H1 (cell line): ENCODE results near the gene SLU7. TPM values are rescaled to one million over a fixed set of nuclear protein-coding genes. Genes with fewer than 3 reads are reported as not detected.

Experiments used
- CTCF ChIA-PET: fragments of 300-600 bp; sonication (Branson Sonifier 250); formaldehyde crosslinking; loops from one replicate; lab custom pipeline; 2021; ENCODE audit not compliant: partially characterized antibody; lab: Charles Lee
- POLR2A ChIA-PET: fragments of 300-600 bp; sonication (Branson Sonifier 250); formaldehyde crosslinking; loops from one replicate; lab custom pipeline; 2021; ENCODE audit warnings: inconsistent platforms; ENCODE audit not compliant: partially characterized antibody; lab: Charles Lee
- DNase-seq, 2 experiments: peaks; one replicate each; pipeline versions ENCODE4 v3.0.0 to v3.0.0-alpha.2; 2010 to 2022; ENCODE audit warnings: low spot score in 2 of 2, low read depth in 1 of 2, mixed read lengths in 1 of 2
- FAIRE-seq: peaks from 2 replicates; lab custom pipeline; 2011; peaks lifted over from hg19 to GRCh38; lab: Jason Lieb, UNC
- H2AFZ ChIP-seq: 2 replicates; pipeline ENCODE4 v1.8.1; 2012; ENCODE audit warnings: low read length, inconsistent platforms
- H2AK5ac ChIP-seq: 2 replicates; pipeline ENCODE4 v1.6.1; 2013; ENCODE audit warnings: low read depth, low read length
- H2BK120ac ChIP-seq: replicated peaks from 2 replicates; pipeline ENCODE3; 2013; ENCODE audit warnings: low read depth, low read length, inconsistent platforms
- H2BK12ac ChIP-seq: 2 replicates; pipeline ENCODE4 v1.6.1; 2013; ENCODE audit warnings: low read depth, low read length
- H2BK15ac ChIP-seq: 2 replicates; pipeline ENCODE4 v1.6.1; 2013; ENCODE audit warnings: low read length
- H2BK20ac ChIP-seq: 2 replicates; pipeline ENCODE4 v1.6.1; 2013; ENCODE audit warnings: low read length
- H2BK5ac ChIP-seq: 2 replicates; pipeline ENCODE4 v1.6.1; 2013; ENCODE audit warnings: low read depth, low read length
- H3K14ac ChIP-seq: 2 replicates; pipeline ENCODE4 v1.6.1; 2013; ENCODE audit warnings: inconsistent platforms; ENCODE audit not compliant: insufficient read length
- H3K18ac ChIP-seq: 2 replicates; pipeline ENCODE4 v1.6.1; 2013; ENCODE audit warnings: low read length; ENCODE audit errors: extremely low read depth
- H3K23ac ChIP-seq: 2 replicates; pipeline ENCODE4 v1.6.1; 2013; ENCODE audit warnings: inconsistent platforms; ENCODE audit not compliant: insufficient read length
- H3K23me2 ChIP-seq: 2 replicates; pipeline ENCODE4 v1.6.1; 2013; ENCODE audit warnings: low read depth, low read length
- H3K27ac ChIP-seq: 2 replicates; pipeline ENCODE4 v1.6.1; 2011; ENCODE audit warnings: low read depth, low read length, inconsistent platforms
- H3K27me3 ChIP-seq, 4 experiments: replicated peaks in 1 of 4; 1 replicate in 1 of 4; 2 replicates in 3 of 4; pipeline versions ENCODE4 v1.6.1 to v1.8.1; 2011 to 2013; ENCODE audit warnings: low read length in 3 of 4, mild to moderate bottlenecking in 3 of 4, inconsistent platforms in 2 of 4, mixed read lengths in 2 of 4, moderate library complexity in 1 of 4; ENCODE audit not compliant: control insufficient read depth in 3 of 4, insufficient read depth in 3 of 4; ENCODE audit errors: extremely low read depth in 1 of 4
- H3K36me3 ChIP-seq, 4 experiments: 2 replicates each; pipeline versions ENCODE4 v1.6.1 to v1.8.1; 2011 to 2013; ENCODE audit warnings: mild to moderate bottlenecking in 4 of 4, low read length in 3 of 4, moderate library complexity in 2 of 4, control low read depth in 1 of 4, inconsistent platforms in 1 of 4; ENCODE audit not compliant: insufficient read depth in 4 of 4, control insufficient read depth in 2 of 4
- H3K4ac ChIP-seq: replicated peaks from 2 replicates; pipeline ENCODE3; 2013; ENCODE audit warnings: low read length, low read depth, mixed read lengths, inconsistent platforms; ENCODE audit not compliant: insufficient read length
- H3K4me1 ChIP-seq, 4 experiments: replicated peaks in 1 of 4; 1 replicate in 1 of 4; 2 replicates in 3 of 4; pipeline versions ENCODE4 v1.6.1 to v1.8.1; 2011 to 2013; ENCODE audit warnings: low read length in 3 of 4, inconsistent platforms in 2 of 4, mixed read lengths in 1 of 4; ENCODE audit not compliant: insufficient read depth in 4 of 4, control insufficient read depth in 3 of 4
- H3K4me2 ChIP-seq, 2 experiments: 2 replicates each; pipeline versions ENCODE4 v1.6.1 to v1.8.1; 2011 to 2013; ENCODE audit warnings: low read depth in 2 of 2, low read length in 2 of 2, control low read depth in 1 of 2, inconsistent platforms in 1 of 2, mild to moderate bottlenecking in 1 of 2; ENCODE audit not compliant: insufficient read depth in 1 of 2
- H3K4me3 ChIP-seq, 4 experiments: fragments of 200-600, 300-600 bp in 1 of 4; sonication (generic), shearing (Covaris generic), sonication (Bioruptor Twin) in 1 of 4; 2 replicates each; pipeline versions ENCODE4 v1.5.1 to v1.8.1; 2011 to 2016; ENCODE audit warnings: low read length in 4 of 4, low read depth in 3 of 4, control low read depth in 2 of 4, inconsistent platforms in 2 of 4, mild to moderate bottlenecking in 2 of 4, mixed read lengths in 1 of 4, moderate library complexity in 1 of 4; ENCODE audit not compliant: insufficient read depth in 2 of 4; ENCODE audit errors: extremely low read depth in 1 of 4
- H3K56ac ChIP-seq: replicated peaks from 2 replicates; pipeline ENCODE3; 2013; ENCODE audit warnings: low read depth, mild to moderate bottlenecking, mixed read lengths, low read length, inconsistent platforms; ENCODE audit not compliant: insufficient read length
- H3K79me1 ChIP-seq: 2 replicates; pipeline ENCODE4 v1.6.1; 2013; ENCODE audit warnings: low read depth, low read length, control low read depth
- H3K79me2 ChIP-seq, 2 experiments: 2 replicates each; pipeline versions ENCODE4 v1.6.1 to v1.8.1; 2012 to 2013; ENCODE audit warnings: low read length in 2 of 2, mild to moderate bottlenecking in 2 of 2, inconsistent platforms in 1 of 2; ENCODE audit not compliant: insufficient read depth in 2 of 2, control insufficient read depth in 1 of 2
- H3K9ac ChIP-seq, 4 experiments: replicated peaks in 1 of 4; 1 replicate in 1 of 4; 2 replicates in 3 of 4; pipeline versions ENCODE4 v1.6.1 to v1.8.1; 2011 to 2013; ENCODE audit warnings: low read depth in 3 of 4, low read length in 3 of 4, control low read depth in 2 of 4, mild to moderate bottlenecking in 2 of 4, moderate library complexity in 2 of 4, inconsistent platforms in 1 of 4; ENCODE audit errors: extremely low read depth in 1 of 4
- H3K9me3 ChIP-seq, 2 experiments: 2 replicates each; pipeline versions ENCODE4 v1.6.1 to v1.8.1; 2012 to 2013; ENCODE audit warnings: mild to moderate bottlenecking in 2 of 2, moderate library complexity in 2 of 2, control low read depth in 1 of 2, inconsistent platforms in 1 of 2, low read depth in 1 of 2, low read length in 1 of 2, mixed read lengths in 1 of 2; ENCODE audit not compliant: insufficient read depth in 2 of 2
- H4K20me1 ChIP-seq, 2 experiments: replicated peaks in 1 of 2; 2 replicates each; pipeline versions ENCODE3 to v1.8.1; 2011 to 2013; ENCODE audit warnings: inconsistent platforms in 2 of 2, low read length in 2 of 2, mild to moderate bottlenecking in 1 of 2; ENCODE audit not compliant: insufficient read depth in 2 of 2, control insufficient read depth in 1 of 2
- H4K5ac ChIP-seq: 2 replicates; pipeline ENCODE4 v1.6.1; 2013; ENCODE audit warnings: low read length, low read depth, mixed read lengths, inconsistent platforms; ENCODE audit not compliant: insufficient read length
- H4K8ac ChIP-seq: 2 replicates; pipeline ENCODE4 v1.8.0; 2013; ENCODE audit warnings: mild to moderate bottlenecking, moderate library complexity, low read length, inconsistent platforms; ENCODE audit not compliant: insufficient read depth; ENCODE audit errors: extremely low read depth
- H4K91ac ChIP-seq: replicated peaks from 2 replicates; pipeline ENCODE3; 2013; ENCODE audit warnings: low read length, mixed read lengths, inconsistent platforms; ENCODE audit not compliant: insufficient read length
- TBP ChIP-seq: IDR thresholded peaks from 2 replicates; pipeline ENCODE4 v1.6.1; 2011; ENCODE audit warnings: low read depth, low read length, improper control_type of control experiment
- WGBS, 2 experiments: shearing (Covaris generic) in 1 of 2; methylation state at CpG; one replicate each; pipeline versions ENCODE4 v1.1.6 to v1.1.7; 2013 to 2015; ENCODE audit warnings: low lambda C conversion rate in 2 of 2, mixed read lengths in 2 of 2, inconsistent platforms in 1 of 2, low coverage in 1 of 2, missing lambda C conversion rate in 1 of 2; ENCODE audit not compliant: insufficient replicate concordance in 2 of 2, insufficient coverage in 1 of 2, insufficient read length in 1 of 2; ENCODE audit errors: extremely low coverage in 1 of 2, missing lambda C conversion rate in 1 of 2; 5-methylcytosine and 5-hydroxymethylcytosine counted together
- polyA plus RNA-seq, 7 experiments: library from polyadenylated mRNA; depleted of rRNA in 3 of 7; stranded (reverse) in 5 of 7; unstranded in 2 of 7; fragments of >200 nt in 5 of 7; fragments of 200-250 nt in 2 of 7; gene quantifications; 1 replicate in 5 of 7; 2 replicates in 1 of 7; 4 replicates in 1 of 7; pipeline versions ENCODE4 v1.2.1 to v1.2.3, GENCODE V29; 2011 to 2013; ENCODE audit warnings: missing spikeins in 2 of 7, mixed read lengths in 2 of 7
- total RNA-seq: library from RNA; stranded (reverse); fragmentation: NEBNext Ultra II Directional; extraction: Animal tissue kit (Norgen Biotek cat#: 25700); gene quantifications from 2 replicates; pipeline ENCODE4 v1.2.1, GENCODE V29; 2021
- TF ChIP-seq, protein P1 (sequence below): IDR thresholded peaks from 2 replicates; pipeline ENCODE4 v1.6.1; 2011; ENCODE audit warnings: low read depth, mild to moderate bottlenecking, low read length; ENCODE audit not compliant: insufficient read depth

The SLU7 gene
- total and polyA plus RNA-seq, 2 of the 8 experiments (the other 6 are each of a cell fraction or from before 2014, with no cell fraction given): 6.0 to 34.1 TPM

DNA sequence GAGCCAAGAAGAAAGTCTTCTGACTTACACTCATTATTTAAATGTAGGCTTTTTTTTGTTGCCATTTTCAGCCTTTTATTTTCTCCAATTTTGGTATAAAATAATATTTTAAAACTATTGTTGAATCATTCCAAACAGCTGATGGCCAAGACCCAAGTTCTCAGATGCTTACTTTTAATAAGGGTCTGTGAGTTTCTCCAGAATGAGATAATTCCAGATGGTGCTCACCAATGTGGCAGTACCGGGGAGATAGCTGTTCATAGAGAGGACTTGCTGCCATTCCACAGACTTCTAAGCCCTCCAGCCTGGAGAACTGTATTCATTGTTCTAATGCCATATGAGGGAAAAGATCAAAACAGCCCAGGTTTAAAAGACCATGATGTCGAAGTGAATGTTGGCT, 43.2 kb downstream of the SLU7 start:
- CTCF ChIA-PET: interaction anchor here (0.7 to 2.9 kb wide), 3 partner anchors 13 to 178 kb away, joined by 3 to 13 read pairs (median 3); no protein-coding TSS in a partner anchor

More for the DNA sequence above, 43.2 kb downstream of the SLU7 start:
- no peaks in the 10 kb centered on the region for H3K79me1 ChIP-seq
- no peak overlapping the region for H4K5ac ChIP-seq
- no peak overlapping the region for H2BK12ac ChIP-seq
- no peak overlapping the region for H3K23ac ChIP-seq
- H4K8ac ChIP-seq: no peak overlapping the region
- no peaks in the 10 kb centered on the region for H3K9me3 ChIP-seq
- H3K56ac ChIP-seq: no peak overlapping the region
- no peak overlapping the region for H3K18ac ChIP-seq
- no peak overlapping the region for H2BK15ac ChIP-seq
- H4K91ac ChIP-seq: no peak overlapping the region
- no peaks in the 10 kb centered on the region for H4K20me1 ChIP-seq
- POLR2A ChIA-PET: interaction anchor here (0.6 kb wide), 1 partner anchor 14 kb away, joined by 3 read pairs; no protein-coding TSS in a partner anchor
- no peak overlapping the region for H2AFZ ChIP-seq
- DNase-seq (no peak), FAIRE-seq (no peak)
- H2BK20ac ChIP-seq: no peak overlapping the region
- peaks cover 1 to 3% (median 2%) of the 10 kb centered on the region in 4 experiments; a peak in 4 of 7 replicates for H3K4me1 ChIP-seq
- no peak overlapping the region for H2BK5ac ChIP-seq
- no peak overlapping the region for H2BK120ac ChIP-seq
- H3K4me3 ChIP-seq: no peak overlapping the region
- H3K79me2 ChIP-seq: no peaks in the 10 kb centered on the region
- H3K14ac ChIP-seq: no peak overlapping the region
- no peak overlapping the region for H3K4me2 ChIP-seq
- no peaks in the 10 kb centered on the region for H3K36me3 ChIP-seq
- peaks cover 0 to 7% (median 7%) of the 10 kb centered on the region in 4 experiments; a peak in 6 of 7 replicates for H3K27me3 ChIP-seq
- no peak overlapping the region for H3K9ac ChIP-seq
- TF ChIP-seq TBP: no peak
- TF ChIP-seq, protein P1, sequence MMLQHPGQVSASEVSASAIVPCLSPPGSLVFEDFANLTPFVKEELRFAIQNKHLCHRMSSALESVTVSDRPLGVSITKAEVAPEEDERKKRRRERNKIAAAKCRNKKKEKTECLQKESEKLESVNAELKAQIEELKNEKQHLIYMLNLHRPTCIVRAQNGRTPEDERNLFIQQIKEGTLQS: no peak
- WGBS, 2 experiments: 89% methylated on average over 2 of the region's 2 CpGs; no CpG with 5 or more reads in 1 of the 2 experiments
- no peaks in the 10 kb centered on the region for H3K23me2 ChIP-seq
- H2AK5ac ChIP-seq: no peak overlapping the region
- H3K4ac ChIP-seq: no peak overlapping the region
- H3K27ac ChIP-seq: no peak overlapping the region
